Germinal center (tissue), 1 donor: Measurements from ENCODE around the gene TTC39C.
"Not testable (repeated sequence)": the region's sequence is repeated elsewhere in the genome, so short reads cannot be mapped to it uniquely, and the experiment has no call there.

Experiments
- DNase-seq: peaks from one replicate; pipeline ENCODE4 v3.0.0; 2012; ENCODE audit warnings: mixed read lengths, low spot score

The TTC39C gene

GRCh38 chr18:24054130-24054529, 39.6 kb downstream of the TTC39C start:
- DNase-seq: no peak

- DNase-seq: no peak
Measured at GRCh38 chr18:24055009-24055804, 40.7 kb downstream of the TTC39C start.

- no peak for DNase-seq
Measured at GRCh38 chr18:24055878-24056277, 41.3 kb downstream of the TTC39C start.

- DNase-seq: no peak
Measured at GRCh38 chr18:24056506-24056905, 42.0 kb downstream of the TTC39C start.

GRCh38 chr18:24057804-24058203, 43.2 kb downstream of the TTC39C start:
- DNase-seq: no peak

GRCh38 chr18:24059385-24059784, 44.8 kb downstream of the TTC39C start:
- not testable (repeated sequence) for DNase-seq

GRCh38 chr18:24060644-24061043, 46.1 kb downstream of the TTC39C start:
- DNase-seq: no peak

GRCh38 chr18:24063121-24063731, 48.7 kb downstream of the TTC39C start:
- DNase-seq: no peak

- DNase-seq: no peak
Measured at GRCh38 chr18:24064391-24065100, 50.0 kb downstream of the TTC39C start.

- DNase-seq: no peak
Measured at GRCh38 chr18:24065906-24066305, 51.4 kb downstream of the TTC39C start.

- DNase-seq: no peak
Measured at GRCh38 chr18:24068945-24069693, 54.6 kb downstream of the TTC39C start.

GRCh38 chr18:24071029-24071428, 56.5 kb downstream of the TTC39C start:
- DNase-seq: no peak

- no peak for DNase-seq
Measured at GRCh38 chr18:24071779-24072178, 57.2 kb downstream of the TTC39C start.

- DNase-seq: no peak
Measured at GRCh38 chr18:24072743-24073142, 58.2 kb downstream of the TTC39C start.

GRCh38 chr18:24073791-24074190, 59.2 kb downstream of the TTC39C start:
- no peak for DNase-seq

- DNase-seq: not testable (repeated sequence)
Measured at GRCh38 chr18:24074757-24075156, 60.2 kb downstream of the TTC39C start.

GRCh38 chr18:24075767-24076597, 61.4 kb downstream of the TTC39C start:
- no peak for DNase-seq

- no peak for DNase-seq
Measured at GRCh38 chr18:24076950-24077349, 62.4 kb downstream of the TTC39C start.

- no peak for DNase-seq
Measured at GRCh38 chr18:24078391-24078790, 63.8 kb downstream of the TTC39C start.

GRCh38 chr18:24080861-24081260, 66.3 kb downstream of the TTC39C start:
- DNase-seq: no peak

- no peak for DNase-seq
Measured at GRCh38 chr18:24083550-24083949, 69.0 kb downstream of the TTC39C start.
